GM19455 (cell line): ENCODE results near the gene ZNF341.

Experiments used
- ATAC-seq: cut with Tn5 transposase; IDR thresholded peaks from one replicate; pipeline ENCODE4 v1.9.1; 2021; ENCODE audit not compliant: unreplicated experiment

The ZNF341 gene

DNA sequence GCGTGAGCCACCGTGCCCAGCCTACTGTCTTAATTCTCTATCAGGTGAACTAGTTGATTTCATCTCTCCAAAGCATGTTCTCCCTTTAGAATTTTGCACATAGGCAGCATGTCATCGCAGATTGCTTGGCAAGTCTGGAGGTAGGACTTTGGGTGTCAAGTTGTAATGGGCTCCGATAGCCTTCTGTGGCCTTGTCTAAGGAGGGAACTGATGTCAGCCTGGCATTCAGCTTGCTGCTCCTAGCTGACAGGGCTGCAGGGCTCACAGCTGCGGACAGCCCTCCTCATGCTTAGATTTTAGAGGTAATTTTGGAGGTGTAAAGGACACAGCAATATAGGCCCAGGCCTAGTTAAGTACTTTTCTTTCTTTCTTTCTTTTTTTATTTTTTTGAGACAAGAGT is 90.6 kb downstream of the ZNF341 start:
- ATAC-seq = no peak

DNA sequence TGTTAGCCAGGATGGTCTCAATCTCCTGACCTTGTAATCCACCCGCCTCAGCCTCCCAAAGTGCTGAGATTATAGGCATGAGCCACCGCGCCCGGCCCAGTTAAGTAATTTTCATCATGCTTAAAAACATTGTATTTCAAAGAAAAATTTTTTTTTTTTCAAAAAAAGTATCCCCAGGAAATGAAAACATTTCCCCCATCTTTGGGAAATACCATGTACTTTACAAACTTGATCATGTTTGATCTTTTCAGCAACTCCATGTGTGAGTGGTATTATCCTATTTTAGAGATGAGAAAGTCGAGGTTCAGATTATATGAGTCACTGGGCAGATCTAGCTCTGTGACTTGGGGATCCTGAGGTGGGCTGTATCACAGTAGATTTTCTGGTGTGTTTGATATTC is 91.2 kb downstream of the ZNF341 start:
- no peak for ATAC-seq

DNA sequence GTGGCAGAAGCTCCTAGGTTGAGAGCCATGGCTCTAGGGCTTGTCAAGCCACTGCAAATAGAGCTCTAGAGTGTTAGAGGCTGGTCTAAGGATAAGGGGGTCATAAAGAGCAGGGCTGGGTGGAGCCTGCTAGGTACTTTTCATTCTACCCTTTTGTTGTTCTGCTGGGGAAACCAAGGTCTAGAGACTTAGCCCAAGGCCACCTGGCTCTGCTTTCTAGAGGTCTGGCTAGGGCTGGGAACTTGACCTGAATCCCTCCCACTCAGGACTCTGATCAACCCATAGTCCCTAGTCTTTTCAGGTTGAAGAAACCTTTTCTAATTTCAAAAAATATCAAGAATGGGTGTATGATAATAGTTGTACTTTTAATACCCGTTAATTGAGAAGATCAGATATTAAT is 93.1 kb downstream of the ZNF341 start:
- no peak for ATAC-seq

DNA sequence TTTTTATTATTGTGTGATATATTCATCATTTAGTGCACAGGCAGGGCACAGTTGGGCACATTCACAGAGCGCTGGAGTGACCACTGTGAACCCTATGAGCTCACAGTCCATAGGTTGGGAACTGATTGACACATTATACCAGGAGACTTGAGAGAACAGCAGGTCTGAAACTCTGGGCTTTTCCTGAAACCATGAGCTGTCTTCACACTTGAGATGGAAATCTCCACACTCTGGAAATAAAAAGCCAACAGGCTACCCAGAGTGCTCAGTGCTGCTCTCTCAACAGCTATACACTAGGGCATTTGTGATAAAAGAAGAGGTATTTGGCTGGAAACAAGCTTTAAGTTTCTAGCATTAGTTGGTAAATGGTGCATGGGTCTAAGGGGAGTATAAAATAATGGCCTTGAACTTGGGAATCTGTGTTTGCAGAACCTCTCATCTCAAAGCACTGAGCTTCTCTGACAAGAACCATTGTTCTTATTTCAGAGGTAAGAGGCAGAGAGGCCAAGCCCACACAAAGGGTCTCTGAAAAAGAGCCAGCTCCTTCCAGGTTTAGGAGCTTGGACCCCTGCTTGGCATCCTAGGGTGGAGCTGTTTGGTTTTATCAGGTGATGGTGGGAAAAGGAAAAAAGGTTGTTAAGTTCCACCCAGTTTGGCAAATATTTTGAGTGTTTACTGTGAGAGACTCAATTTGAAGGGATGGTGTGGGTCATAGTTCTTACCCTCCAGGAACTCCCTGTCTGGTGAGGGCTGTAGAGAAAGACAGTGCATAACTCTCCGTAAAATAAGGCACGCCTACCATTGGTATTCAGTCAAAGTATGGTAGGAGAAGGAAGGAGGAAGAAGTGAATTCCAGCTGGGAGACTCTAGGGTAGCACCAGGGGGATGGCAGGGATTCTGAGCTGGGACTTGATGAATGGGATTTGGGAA is 93.8 kb downstream of the ZNF341 start:
- ATAC-seq = no peak

DNA sequence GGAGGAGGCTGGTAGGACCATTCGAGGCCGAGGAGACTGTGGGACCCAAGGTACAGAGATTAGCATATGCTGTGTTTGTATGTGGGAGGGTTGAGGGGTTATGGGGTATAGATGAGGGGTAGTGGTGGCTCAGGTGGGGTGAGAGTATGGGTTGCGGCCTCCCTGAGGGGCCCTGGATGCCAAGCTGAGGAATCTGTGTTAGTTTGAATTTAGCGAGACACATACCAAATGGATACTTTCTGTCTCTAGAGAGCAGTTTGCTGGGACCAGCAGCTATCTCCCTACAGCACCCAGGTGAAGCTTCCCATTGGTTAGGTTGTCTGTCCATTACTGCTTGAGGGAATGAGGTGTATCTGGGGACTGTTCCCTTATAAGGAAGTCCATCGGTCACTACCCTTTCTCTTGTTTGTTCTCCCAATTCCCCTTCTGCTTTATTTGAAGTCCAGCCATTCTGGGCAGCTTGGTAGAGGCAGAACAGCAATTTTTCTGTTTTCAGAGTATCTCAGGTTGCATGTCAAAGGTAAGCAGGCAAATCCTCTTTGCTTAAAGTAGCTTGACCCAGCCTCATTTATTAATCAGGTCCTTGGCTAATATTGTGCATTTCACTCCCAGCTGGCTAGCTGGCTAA is 94.6 kb downstream of the ZNF341 start:
- no peak for ATAC-seq

DNA sequence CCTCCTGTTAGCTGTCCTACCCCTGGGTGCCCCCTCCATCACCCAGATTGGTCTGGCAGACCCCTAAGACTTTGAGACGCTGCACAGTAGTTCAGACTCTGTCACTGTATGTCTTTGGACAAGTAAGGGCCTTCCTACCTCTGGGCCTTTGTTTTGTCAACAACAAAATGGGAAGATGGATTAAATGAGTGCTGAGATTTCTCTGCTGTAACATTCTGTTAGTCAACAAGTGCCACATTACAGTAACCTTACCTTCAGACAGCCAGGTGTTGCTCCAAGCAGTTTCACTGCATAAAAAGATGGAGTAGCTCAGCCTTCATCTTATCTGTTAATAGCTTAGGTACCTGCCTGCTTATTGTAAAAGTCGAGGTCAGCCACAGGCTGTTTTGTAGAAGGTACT is 95.3 kb downstream of the ZNF341 start:
- no peak for ATAC-seq

DNA sequence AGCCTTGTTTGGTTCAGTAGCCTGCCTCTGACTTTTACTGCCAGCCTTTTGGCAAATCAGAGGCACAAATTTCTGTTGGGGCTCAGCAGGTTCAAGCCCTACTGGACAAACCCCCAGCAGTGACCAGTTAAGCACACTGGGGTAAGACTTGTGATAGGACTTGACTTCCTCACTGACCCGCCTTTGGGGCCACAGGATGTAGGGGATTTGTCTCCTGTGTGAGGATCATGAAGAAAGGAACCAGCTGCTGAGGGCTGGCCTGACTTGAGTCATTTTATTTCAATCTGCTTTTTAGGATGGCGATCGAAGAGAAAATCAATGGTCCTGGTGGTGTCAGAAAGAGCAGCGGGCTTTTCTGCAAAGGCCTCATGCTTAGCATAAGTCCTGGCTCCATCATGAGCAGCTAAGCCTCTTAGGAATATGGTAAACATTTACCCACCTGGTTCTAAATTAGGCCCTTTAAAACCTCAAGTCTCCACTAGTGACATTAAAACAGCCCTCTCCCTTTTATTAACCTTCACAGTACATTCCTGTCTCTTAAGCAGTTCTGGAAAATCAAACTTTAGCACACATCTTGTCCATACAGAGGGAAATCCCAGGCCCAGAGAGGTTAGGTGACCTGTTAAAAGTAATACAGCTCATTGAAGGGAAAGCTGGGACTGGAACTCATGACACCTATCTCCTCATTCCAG is 96.0 kb downstream of the ZNF341 start:
- no peak for ATAC-seq

DNA sequence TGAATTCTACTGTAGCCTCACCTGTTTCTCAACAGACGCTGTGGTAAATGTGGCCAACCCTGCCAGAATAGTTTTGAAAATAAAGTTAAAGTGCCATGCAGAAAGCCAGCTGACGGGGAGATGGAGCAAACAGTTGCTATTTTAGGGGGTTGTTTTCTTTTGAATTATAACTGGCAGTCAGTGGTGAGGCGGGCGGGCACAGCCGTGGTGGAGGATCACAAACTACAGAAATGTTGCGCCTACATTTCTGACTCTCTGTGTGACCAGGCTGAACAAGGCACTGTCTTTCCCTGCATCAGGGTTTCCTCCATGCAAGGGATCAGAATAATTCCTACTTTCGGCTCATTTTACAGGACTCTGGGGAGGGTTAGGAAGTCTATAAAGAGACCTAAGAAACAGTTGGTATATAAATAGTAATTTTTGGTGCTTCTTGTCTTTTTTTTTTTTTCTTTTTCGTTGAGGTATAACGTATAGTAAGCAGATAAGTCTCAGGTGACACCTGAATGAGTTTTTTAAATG is 96.6 kb downstream of the ZNF341 start:
- no peak for ATAC-seq

DNA sequence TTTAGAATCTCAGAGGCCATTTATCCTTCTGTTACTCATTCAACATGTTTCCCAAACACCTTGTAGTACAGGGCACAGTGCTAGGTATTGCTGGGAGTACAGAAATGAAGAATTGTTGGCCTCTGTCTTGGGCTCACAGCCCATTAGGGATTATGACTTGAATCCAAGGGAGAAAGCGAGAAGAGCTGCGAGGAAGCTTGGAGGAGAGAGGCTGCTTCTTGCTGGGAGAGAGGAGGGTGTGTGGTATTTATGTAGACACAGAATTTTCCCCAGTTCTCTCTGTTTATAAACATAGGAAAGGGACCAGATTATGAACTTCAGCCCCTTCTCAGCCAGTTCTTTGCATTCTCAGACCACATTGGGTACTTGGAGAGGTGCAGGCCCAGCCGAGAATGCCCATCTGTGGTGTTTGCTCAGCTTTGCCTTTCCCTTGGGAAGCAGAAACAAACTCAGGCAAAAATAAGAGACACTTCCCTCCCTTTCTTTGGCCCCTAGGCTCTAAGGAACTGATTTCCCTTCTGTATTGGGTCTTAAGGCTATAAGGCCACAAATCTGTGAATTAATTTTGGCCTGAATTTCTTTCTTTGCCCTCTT is 97.3 kb downstream of the ZNF341 start:
- ATAC-seq = no peak

DNA sequence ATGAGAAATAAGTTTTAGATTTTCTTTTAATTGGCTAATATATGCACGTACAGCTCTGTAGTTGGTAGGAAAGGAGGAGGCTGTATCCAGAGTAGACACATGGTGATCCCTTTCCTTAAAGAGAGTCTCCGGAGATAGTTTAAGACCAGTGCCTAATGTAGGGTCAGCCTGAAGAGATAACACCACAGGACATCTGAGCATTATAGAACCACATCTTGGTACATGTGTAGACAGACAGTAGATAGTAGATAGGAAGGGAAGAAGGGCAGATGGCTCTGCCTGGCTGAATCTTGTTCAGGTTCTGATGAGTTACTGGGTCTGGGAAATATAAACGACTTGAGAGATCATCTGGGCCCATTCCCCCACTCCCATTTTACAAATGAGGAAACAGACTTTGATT is 97.8 kb downstream of the ZNF341 start:
- ATAC-seq = no peak

DNA sequence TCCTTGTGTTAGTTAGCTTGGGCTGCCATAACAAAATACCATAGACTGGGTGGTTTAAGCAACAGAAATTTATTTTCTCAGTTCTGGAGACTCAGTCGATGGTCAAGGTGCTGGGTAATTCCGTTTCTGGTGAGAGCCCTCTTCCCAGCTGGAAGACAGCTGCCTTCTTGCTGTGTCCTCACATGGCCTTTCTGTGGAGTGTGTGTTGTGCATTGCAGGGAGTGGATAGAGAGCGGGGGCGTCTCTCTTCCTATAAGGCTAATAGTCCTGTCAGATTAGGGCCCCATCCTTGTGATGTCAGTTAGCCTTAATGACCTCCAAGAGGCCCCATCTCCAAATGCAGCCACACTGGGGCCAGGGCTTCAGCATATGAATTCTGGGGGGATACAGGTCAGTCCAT is 98.6 kb downstream of the ZNF341 start:
- no peak for ATAC-seq

DNA sequence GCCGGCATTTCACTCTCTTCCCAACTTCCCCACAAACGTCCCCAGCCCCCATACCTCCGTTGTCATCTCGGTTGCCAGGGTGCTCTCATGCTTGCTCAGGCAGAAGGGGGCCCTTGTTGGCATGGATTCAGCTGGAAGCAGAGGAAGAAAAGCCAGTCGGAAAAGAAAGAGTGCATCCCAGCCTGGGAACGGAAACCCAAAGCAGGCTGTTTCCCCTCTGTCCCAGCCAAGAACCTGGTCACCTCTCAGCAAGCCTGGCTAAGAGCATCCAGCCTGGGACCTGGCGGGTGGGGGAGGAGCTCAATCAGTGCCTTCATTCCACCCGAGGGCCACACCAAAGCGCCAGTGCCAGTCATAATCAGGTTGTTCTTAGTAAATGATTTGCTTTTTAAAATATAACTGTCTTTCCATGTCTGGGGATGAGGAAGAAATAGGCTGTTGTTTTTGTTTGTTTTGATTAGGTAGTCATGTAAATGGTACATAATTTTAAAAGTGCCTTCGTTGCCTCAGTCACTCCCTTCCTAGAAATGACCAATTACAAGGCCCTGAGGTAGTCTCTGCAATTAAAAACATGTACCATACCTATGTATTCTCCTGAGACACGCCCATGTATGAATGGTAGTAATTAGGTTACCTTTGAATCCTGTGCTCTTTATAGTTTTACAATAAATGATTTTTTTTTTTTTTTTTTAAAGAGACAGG is 100.5 kb downstream of the ZNF341 start:
- no peak for ATAC-seq

DNA sequence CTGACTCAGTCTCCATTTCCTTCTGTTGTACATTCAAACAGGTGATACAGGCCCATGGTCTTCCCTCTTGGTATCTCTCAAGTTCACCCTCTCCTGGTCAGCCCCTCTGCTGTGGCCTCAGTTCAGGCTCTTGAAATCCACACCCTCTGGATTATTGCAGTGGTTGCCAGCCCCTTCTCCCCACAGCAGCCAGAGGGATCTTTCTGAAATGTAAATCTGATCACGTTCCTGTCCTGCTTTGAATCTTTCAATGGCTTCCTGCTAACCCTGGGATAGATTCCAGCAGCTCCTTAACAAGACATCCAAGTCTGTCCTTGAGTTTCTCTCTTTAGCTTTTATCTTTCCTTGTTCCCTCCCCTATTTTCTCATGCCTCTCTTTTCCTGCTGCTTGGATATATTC is 101.5 kb downstream of the ZNF341 start:
- no peak for ATAC-seq

DNA sequence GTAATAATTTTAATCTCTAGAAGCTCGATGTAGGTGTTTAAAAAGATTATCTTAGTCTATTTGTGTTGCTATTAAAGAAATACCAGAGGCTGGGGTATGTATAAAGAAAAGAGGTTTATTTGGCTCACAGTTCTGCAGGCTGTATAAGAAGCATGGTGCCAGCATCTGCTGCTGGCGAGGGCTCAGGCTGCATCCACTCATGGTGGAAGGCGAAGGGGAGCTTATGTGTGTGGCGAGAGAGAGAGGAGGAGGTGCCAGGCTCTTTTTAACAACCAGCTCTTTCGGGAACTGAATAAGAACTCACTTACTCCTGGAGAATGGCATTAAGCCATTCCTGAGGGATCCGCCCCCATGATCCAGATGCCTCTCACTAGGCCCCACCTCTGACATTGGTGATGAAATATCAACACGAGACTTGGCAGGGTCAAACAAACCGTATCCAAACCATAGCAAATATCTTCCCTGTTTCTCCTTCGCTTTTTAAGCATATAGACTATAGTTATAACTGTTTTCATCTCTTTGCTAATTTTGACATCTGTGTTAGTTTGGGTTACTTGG is 103.9 kb downstream of the ZNF341 start:
- ATAC-seq = no peak

DNA sequence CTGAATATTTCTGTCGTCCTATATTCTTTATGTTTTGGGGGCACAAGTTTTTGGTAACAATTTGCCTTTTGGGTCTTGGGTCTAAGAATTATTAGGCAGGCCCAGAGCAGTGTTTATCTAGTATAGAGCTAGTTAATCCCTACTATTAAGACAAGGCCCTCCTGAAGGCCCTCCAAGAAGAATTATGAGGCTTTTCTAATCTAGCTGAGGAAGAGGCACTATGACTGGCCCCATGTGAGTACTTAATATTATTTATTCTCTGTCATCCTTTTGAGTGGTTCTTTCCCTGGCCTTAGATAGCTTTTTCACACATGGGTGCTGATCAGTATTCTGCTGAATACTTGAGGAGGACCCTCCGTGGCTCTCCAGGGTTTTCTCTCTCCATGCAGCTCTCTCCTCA is 104.5 kb downstream of the ZNF341 start:
- no peak for ATAC-seq

DNA sequence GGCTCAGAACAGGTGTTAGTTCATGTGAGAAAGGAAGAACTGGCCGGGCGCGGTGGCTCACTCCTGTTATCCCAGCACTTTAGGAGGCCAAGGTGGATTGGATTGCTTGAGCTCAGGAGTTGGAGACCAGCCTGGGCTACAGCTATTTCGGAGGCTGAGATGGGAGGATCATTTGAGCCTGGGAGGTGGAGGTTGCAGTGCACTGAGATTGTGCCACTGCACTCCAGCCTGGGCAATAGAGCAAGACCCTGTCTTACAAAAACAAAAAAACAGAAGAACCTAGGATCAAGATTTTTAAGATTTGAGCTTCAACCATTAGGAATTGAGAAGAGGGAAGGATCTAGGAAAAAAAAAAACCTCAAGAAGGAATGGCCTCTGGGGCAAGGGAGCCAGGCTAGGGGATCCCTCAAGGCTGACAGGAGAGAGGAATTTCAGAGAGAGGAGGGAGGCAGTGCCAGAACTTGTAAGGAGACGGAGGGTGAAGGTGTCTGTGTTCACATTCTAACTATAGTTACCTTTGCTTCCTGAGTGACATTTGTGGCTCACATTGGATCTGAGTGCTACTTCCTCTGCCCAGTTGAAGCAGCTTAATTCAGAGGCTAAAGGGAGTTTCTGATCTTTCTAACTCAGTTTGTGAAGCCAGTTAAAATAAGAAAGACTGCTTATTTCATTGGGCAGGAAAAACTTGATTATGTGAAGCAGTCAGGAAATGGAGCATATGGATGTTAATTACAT is 105.5 kb downstream of the ZNF341 start:
- no peak for ATAC-seq

DNA sequence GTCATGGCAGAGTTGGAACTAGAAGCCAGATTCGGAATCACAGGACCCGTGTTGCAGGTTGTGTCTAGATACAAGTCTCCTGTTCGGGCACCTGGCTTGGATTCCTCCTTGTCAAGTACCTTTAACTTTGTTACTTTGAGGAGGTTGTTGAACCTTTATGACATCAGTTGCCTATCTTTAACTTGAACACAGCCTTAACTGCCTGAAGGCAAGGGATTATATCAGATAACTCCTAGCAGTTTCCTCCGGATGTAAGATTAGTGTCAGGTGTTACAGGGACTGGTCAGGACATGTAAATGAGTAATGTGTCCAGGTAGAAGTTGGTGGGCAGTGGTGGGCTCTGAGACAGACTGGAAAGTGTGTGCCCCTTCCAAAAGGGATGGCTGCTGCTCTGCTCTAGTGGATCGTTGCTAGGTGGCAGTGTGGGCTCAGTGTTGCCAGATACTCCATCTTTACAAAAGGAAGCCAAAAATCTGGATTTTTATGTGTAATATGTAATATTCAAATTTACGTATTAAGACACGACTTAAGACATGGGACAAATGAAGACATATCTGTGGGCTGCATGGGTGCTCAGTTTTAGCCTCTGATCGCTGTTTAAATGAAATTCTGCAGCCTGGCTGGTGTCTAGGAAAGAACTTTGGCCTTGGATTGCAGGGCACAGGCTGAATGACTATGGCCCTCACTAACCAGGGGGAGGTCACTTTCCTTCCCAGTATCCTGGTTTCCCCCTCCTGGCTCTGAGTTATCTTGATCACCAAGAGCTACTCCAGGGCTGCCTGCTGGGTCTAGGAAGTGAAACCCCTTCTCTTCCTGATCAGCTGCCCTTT is 106.5 kb downstream of the ZNF341 start:
- no peak for ATAC-seq

DNA sequence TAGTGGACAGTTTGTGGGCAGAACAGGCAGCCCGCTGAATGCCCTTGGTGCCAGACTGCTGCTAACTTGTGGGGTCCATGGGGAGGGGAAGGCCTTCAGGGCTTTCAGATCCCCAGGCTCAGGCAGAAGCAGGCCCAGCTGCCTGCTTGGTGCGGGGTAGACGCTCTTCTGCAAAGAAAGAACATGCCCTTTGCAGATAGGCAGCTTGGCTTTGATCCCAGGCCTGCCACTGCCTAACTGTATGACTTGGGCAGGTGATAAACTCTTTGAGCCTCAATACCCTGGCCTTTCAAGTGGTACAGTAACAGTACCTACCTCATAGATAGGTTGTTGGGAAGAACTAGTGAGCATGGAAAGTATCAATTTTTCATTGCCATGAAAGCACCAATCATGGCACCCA is 107.8 kb downstream of the ZNF341 start:
- no peak for ATAC-seq

DNA sequence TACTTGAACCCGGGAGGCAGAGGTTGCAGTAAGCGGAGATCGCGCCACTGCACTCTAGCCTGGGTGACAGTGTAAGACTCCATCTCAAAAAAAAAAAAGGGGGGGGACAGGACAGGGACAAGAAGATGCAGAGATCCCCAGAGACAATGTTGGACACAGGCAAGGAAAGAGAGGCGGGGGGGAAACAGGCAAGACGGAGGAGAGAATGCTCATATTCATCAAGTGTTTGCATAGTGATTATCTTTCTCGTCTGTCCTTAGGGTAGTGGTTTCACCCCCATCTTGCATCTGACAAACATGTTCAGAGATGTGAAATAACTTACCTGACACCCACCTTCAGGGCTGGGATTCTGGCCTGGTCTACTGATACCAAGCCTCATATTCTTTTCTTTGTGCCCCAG is 108.4 kb downstream of the ZNF341 start:
- no peak for ATAC-seq
